GM18502 (cell line): ENCODE data around the gene PCF11.
"Not testable (repeated sequence)": the region's sequence is repeated elsewhere in the genome, so short reads cannot be mapped to it uniquely, and the experiment has no call there.

ENCODE experiments used
- ATAC-seq: cut with Tn5 transposase; IDR thresholded peaks from one replicate; pipeline ENCODE4 v1.9.1; 2021; ENCODE audit warnings: mild to moderate bottlenecking; ENCODE audit not compliant: unreplicated experiment, poor library complexity

Gene PCF11

GRCh38 chr11:83156996-83157593 is at the start of gene PCF11:
Gene PCF11 (plus strand): TSS chr11:83157131. CDS start chr11:83157440, 309 bp downstream.
- peak; percentile 7 for ATAC-seq

DNA sequence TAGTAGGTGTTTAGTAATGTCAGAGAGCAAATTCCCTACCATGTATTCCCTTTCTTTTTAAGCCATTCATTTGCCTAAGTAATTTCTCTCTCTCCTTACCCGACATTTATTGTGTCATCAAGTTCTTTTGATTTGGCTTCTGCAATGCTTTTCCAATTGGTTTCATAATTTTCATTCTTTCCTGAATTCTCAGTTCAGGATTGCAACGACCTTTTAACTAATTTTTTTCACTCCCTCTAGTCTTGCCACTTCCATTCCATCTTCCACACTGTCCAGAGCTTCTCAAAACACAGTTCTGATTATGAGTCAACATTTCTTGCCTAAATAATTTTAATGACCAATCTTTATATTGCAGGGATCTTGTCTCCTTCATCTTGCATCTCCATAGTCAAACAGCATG is 44.0 kb upstream of the PCF11 start:
- ATAC-seq = no peak

DNA sequence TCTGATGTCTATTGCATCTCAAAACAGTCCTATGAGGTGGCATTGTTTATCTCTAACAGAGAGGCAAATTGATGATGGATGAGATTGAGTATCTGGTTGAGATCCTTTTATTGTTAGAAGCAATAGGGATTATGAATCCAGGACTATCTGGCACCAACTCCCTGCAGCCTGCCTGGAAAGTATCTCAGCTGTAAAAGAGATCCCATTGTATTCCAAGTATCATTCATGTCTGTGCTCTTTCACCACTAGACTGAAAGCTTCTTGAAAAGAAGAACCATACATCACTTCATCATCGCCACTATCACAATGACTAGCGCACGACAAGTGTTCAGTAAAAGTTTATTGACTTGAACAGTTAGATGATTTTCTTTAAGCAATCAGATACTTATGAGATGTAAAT is 41.9 kb upstream of the PCF11 start:
- ATAC-seq = no peak

DNA sequence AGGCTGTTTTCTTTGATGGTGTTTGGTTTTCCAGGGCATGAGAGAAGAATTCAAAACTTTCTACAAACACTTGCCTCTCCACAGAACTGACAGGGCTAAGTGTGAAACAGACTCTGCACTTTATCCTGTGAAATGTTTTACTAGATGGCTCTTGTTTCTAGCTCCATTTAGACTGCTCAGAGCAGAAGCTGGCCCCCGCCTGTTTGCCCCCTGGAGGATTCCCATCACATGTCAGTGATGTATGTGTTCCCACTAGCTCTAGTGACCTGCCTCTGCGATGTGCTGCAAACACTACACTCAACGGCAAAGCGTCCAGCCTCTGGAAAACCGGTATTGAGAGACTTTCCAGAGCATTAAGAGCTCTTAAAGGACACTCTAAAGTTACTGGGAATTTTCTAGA is 41.4 kb upstream of the PCF11 start:
- no peak for ATAC-seq

GRCh38 chr11:83116015-83116641 is 40.8 kb upstream of the PCF11 start:
- ATAC-seq = no peak

DNA sequence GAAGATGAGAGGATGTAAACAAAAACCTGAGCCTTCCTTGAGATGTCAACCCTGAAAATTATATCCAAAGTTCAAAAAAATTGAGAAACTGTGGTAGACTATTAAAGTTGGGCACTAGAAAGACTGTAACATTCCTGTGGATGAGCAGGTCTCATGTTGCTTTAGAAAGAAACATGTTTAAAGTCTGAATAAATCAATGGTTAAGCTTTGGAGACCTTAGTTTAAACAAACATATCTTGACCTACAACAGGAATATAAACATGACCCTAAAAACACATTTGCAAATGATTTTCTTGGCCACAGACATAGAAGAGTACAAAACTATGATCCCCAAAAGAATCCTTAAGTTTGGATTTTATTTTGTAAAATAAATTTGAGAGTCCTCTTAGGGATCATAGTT is 38.1 kb upstream of the PCF11 start:
- ATAC-seq = no peak

- no peak for ATAC-seq
Measured at GRCh38 chr11:83119216-83119615, 37.7 kb upstream of the PCF11 start.

GRCh38 chr11:83120327-83120726 is 36.6 kb upstream of the PCF11 start:
- no peak for ATAC-seq

GRCh38 chr11:83122050-83122449 is 34.9 kb upstream of the PCF11 start:
- ATAC-seq = no peak

- no peak for ATAC-seq
Measured at GRCh38 chr11:83122766-83123165, 34.2 kb upstream of the PCF11 start.

GRCh38 chr11:83124636-83125424 is 32.1 kb upstream of the PCF11 start:
- no peak for ATAC-seq

DNA sequence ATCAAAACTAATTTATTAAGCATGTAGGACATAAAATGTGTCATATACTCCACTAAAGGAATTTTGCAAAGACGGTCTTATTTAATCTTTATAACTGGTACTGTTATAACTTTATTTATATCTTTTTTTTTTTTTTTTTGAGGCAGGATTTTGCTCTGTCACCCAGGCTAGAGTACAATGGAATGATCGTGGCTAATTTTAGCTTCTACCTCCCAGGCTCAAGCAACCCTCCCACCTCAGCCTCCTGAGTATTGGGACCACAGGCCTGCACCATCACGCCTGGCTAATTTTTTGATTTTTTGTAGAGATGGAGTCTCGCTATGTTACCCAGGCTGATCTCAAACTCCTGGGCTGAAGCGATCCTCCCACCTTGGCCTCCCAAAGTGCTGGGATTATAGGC is 31.4 kb upstream of the PCF11 start:
- ATAC-seq = no peak

DNA sequence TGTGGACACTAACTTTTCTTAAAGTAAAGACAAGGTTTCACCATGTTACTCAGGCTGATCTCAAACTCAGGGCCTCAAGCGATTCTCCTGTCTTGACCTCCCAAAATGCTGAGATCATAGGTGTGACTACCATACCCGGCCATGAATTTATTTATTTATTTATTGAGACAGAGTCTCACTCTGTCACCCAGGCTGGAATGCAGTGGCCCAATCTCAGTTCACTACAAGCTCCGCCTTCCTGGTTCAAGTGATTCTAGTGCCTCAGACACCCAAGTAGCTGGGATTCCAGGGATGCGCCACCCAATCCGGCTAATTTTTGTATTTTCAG is 29.7 kb upstream of the PCF11 start:
- no peak for ATAC-seq

GRCh38 chr11:83132191-83132590 is 24.7 kb upstream of the PCF11 start:
- no peak for ATAC-seq

DNA sequence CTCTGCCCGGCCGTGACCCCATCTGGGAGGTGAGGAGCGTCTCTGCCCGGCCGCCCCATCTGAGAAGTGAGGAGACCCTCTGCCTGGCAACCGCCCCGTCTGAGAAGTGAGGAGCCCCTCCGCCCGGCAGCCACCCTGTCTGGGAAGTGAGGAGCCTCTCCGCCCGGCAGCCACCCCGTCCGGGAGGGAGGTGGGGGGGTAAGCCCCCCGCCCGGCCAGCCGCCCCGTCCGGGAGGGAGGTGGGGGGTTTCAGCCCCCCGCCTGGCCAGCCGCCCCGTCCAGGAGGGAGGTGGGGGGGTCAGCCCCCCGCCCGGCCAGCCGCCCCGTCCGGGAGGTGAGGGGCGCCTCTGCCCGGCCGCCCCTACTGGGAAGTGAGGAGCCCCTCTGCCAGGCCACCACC is 23.7 kb upstream of the PCF11 start:
- ATAC-seq = not testable (repeated sequence)

DNA sequence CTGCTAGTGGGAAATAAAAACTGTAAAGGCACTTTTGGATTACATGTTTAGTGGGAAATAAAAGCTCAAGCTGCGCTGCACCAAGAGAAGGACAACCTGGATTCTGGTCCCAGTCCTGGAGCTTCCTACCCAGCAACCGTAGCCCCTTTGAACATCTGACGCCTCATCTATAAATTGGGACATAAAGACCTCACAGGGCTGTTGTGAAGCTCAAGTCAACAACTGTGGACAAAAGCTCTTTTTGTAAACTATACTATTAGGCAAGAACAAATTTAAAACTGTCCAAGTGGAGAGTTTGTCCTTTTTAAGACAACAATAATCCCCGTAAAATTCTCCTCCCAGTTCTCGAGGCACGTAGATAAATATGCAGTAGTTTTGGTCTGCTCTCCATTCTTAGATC is 17.6 kb upstream of the PCF11 start:
- no peak for ATAC-seq

GRCh38 chr11:83140691-83141455 is 16.1 kb upstream of the PCF11 start:
- peak; percentile 93 for ATAC-seq

DNA sequence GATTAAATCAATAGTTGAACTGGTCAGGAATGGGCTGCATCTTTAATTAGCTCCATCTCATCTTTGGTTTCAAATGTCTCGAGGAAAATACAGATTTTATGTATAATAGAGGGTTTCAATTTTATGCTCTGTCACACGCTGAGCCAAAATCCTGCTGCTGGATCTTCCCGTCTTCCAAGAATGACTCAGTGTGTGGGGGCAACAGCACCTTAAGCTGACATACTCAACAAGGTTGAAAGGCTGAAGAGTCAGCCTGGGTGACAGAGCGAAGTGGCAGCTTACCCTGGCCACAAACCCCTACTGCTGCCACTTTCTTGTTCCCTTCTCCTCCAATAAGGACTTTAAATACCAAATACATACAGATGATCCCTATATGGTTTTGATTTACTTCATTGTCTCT is 9.0 kb upstream of the PCF11 start:
- ATAC-seq = no peak

DNA sequence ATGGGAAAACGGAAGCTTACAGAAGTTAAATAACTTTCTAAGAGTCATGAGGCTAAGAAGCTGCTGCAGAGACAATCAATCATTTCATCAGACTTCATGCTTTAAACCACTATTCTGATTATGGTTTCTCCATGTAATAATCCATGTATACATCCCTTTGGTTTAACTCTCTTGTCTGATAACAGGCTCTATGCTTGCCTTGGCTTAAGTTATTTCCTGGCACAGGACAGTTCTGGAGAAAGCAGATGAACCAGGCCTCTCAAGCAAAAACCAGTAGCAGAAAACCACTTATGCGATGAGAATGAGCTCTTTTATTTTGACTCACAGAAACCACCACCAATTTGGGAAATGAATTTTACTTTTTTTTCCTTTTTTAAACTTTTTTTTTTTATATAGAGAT is 6.5 kb upstream of the PCF11 start:
- no peak for ATAC-seq

GRCh38 chr11:83151274-83151977 is 5.5 kb upstream of the PCF11 start:
- no peak for ATAC-seq
